ENCODE measurements around the gene SRCIN1.
"Not testable (repeated sequence)": the region's sequence is repeated elsewhere in the genome, so short reads cannot be mapped to it uniquely, and the experiment has no call there.

Gene SRCIN1

DNA sequence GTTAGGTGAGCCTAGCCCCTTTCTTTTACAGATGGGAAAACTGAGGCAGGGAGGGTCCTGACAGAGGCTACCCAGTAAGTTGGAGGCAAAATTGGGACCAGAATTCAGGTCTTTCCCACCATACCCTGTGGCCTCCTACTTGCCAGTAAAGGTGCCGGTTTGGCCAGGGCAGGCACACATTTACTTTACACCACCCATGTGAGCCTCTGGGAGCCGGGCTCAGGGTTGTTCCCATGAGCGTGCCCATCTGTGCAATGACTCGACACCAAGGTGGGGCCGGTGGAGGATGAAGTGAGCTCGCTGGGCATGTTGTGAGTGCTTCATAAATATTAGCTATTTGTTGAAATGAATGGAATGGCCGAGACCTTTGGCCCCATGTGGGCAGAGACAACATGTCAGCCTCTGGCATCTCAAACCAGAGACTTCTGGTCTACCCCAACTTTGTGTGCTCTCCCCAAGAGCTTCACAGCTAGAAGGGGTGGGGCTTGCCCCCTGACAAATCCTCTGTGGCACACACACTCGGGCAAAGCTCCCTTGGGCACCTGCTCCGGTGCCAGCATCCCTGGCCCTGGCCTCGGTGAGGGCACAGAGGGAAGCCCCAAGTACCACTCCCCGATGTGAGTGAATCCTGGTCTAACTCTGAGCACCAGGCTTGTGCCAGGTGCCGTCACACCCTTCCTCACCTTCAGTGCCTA lies 60.1 kb downstream of the SRCIN1 start:
- in situ Hi-C loops (cut with MboI; ENCODE audit: low sequenced_read_pairs): no loop called here

- in situ Hi-C loops (cut with MboI; ENCODE audit: low sequenced_read_pairs): no loop called here
These were observed 60.9 kb downstream of the SRCIN1 start for GRCh38 chr17:38544839-38545209.

- in situ Hi-C loops (cut with MboI; ENCODE audit: low sequenced_read_pairs): no loop called here
These were observed 61.4 kb downstream of the SRCIN1 start for GRCh38 chr17:38544175-38544838.

DNA sequence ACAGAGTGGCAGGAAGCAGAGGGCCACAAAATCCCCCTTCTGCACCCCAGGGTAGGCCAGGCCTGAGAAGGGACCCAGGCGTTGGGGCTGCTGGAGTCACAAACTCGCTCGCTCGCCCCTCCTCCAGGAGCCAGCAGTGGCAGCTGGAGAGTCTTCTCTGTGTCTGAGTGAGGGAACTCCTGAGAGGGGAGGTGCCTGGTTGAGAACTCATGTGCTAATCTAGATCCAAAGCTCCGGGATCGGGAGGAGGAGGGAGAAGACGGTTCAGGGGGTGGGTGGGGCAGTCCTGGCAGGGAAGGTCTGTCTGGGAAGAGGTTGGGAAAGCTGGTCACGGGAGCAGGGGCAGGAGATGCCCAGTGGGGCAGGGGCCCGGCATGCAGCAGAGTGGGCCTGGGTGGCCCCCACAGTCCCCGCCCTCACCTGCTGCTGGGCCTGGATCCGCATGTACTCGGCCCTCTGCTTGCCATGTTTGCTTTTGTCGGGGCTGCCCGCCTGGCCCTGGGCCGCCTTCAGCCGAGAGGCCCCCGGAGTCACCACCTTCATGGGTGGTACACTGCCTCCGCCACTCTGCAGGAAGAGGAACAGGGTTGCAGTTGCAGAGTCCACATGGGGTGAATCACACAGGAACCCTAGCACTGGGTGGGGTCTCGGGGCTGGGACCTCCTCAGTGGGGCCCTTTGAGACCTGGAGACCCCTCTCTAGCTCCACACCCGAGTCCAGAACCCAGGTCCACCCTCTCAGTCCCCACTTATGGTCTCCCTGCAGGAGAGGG lies 62.2 kb downstream of the SRCIN1 start:
- in situ Hi-C loops (cut with MboI; ENCODE audit: low sequenced_read_pairs): no loop called here

DNA sequence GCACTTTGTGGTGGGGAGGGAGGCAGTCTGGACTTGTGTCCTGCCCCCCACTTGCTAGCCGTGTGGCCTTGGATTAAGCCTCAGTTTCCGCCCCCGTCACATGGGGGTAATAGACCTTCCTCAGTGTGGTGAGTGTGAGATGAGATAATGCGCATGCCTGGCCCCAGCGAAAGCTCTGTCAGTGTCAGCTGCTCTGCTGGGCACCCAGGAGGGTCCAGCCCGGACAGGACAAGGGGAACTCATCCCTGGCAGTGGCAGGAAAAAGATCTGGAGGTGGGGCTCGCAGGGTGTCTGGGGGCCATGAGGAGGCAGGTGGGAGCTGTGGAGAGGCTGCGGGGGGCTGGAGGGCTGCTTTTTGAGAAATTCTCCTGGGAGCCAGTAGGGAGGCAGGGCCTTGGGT lies 63.5 kb downstream of the SRCIN1 start:
- in situ Hi-C loops (cut with MboI; ENCODE audit: low sequenced_read_pairs): no loop called here

GRCh38 chr17:38541281-38541680 lies 64.5 kb downstream of the SRCIN1 start:
- in situ Hi-C loops (cut with MboI; ENCODE audit: low sequenced_read_pairs): no loop called here

DNA sequence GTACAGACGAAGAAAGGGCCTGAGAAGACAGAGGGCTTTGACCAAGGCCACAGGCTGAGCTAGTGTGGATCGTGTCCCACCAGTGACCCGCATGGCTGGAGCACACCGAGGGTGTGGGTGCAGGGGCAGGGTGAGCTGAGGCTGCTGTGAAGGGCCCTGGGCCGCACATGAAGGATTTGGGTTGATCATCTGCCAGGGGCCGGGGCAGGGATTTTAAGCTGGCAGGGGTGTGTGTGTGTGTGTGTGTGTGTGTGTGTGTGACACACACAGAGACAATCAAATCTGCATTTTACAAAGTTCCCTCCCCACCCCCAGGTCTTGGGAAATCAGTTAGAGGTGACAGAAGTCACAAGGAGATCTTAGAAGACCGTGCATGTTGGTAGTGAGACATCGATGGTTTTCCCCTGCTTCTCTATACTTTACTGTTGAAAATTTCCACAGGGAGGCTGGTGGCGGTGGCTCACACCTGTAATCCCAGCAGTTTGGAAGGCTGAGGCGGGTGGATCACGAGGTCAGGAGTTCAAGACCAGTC lies 65.2 kb downstream of the SRCIN1 start:
- in situ Hi-C loops (cut with MboI; ENCODE audit: low sequenced_read_pairs): no loop called here

DNA sequence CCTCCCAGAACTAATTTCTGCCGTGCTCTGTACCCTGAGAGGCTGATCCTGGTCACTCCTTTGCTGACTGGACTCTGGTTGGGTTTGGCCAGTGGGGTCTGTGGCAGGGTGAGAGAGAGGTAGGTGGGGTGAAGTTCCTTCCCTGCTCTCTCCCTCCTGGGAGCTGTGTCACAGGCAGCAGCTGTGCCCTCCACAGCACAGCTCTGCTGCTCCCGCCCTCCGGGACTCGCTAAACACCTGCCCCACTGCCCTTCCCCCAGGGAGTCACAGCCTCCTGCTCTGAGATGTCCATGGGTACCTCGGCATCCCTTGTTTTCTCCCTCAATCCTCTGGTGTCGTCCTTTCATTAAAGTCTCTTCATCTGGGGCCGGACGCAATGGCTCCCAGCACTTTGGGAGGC lies 66.4 kb downstream of the SRCIN1 start:
- in situ Hi-C loops (cut with MboI; ENCODE audit: low sequenced_read_pairs): no loop called here

- in situ Hi-C loops (cut with MboI; ENCODE audit: low sequenced_read_pairs): no loop called here
These were observed 66.8 kb downstream of the SRCIN1 start for GRCh38 chr17:38538906-38539305.

GRCh38 chr17:38536661-38537060 lies 69.1 kb downstream of the SRCIN1 start:
- in situ Hi-C loops (cut with MboI; ENCODE audit: low sequenced_read_pairs): no loop called here

DNA sequence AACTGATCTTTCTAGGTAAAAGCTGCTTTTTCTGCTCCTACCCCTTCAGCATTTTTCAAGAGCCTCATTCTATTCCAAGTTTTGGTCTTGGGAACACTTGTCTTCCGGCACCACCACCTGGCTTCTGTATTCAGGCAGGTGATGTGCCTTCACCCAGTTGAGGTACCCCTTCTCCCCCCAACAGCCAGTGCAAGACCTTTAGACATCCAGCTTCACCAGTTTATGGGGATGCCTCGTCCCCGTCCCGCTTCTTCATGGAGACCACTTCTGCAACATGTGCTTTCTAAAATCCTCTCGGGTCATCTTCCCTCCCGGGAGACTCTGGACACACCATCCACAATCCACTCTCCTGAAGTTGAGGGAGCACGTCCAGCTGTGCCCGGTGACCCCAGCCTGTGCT lies 69.9 kb downstream of the SRCIN1 start:
- in situ Hi-C loops (cut with MboI; ENCODE audit: low sequenced_read_pairs): no loop called here

- in situ Hi-C loops (cut with MboI; ENCODE audit: low sequenced_read_pairs): no loop called here
These were observed 71.3 kb downstream of the SRCIN1 start for GRCh38 chr17:38534498-38534885.

DNA sequence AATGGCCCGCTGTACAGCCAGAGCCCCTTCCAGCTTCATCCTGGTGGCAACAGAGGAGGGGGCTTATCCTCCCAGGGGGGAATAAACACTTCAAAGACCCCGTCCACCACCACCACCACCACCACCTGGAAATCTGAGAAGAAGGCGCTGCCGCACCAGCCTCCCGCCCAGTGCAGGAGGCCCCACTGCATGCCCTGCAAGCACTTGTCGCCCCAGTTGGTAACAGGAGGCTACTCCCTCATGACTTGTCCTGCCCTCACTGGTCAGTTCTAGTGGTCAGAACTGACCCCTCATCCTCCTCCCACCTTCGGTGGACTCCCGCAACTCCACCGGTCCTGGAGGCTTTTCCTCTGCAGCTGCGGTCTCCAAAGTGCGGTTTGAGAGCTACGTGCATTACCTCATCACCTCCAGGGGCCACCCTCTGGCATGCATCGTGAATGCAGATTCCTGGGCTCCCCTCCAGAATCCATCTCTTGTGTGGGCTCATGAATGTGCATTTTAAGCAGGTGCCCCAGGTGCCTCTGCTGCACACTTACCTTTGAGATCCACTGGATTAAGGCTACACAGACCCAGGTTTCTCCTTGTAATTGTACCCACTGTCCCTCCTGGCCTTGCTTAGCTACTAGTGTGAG lies 71.8 kb downstream of the SRCIN1 start:
- in situ Hi-C loops (cut with MboI; ENCODE audit: low sequenced_read_pairs): no loop called here

DNA sequence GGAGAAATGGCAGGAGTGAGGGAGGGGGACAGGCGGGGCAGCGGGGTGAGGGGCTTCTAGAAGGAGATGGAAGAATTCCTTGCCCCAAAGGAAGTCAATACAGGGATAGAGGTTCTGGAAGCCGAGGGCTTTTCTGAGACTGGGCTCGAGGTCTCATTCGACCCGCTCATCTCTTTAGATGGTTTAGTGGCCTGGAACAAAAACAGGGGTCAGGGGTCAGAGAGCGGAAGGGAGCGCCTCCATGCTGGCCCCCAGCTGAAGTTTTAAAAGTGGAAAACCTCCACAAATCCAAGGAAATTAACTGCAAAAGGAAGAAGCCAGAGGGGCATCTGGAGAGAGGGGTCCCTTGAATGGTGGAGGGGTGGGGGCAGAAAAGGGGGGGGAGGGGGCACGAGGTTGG lies 72.5 kb downstream of the SRCIN1 start:
- in situ Hi-C loops (cut with MboI; ENCODE audit: low sequenced_read_pairs): no loop called here

- in situ Hi-C loops (cut with MboI; ENCODE audit: low sequenced_read_pairs): no loop called here
These were observed 73.3 kb downstream of the SRCIN1 start for GRCh38 chr17:38532451-38532850.

GRCh38 chr17:38531761-38532160 lies 74.0 kb downstream of the SRCIN1 start:
- in situ Hi-C loops (cut with MboI; ENCODE audit: low sequenced_read_pairs): not testable (repeated sequence)

DNA sequence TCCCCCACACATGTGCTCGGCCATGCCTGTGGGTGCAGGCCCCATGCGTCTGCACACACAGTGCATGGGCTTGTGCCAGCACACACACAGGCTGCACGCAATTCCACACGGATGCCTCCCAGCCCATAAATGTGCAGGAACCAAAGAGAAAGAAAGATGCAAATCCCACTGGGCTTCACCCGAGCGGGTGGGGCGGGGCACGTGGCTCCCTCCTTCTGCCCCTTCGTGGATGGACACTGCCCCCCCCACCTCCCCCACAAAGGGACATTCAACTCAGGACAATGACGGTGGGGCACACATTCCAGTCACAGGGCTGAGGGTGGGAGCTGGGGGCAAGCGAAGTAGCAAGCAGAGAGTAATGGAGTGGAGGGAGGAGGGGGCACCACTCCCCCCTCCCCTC lies 74.9 kb downstream of the SRCIN1 start:
- in situ Hi-C loops (cut with MboI; ENCODE audit: low sequenced_read_pairs): not testable (repeated sequence)

- in situ Hi-C loops (cut with MboI; ENCODE audit: low sequenced_read_pairs): not testable (repeated sequence)
These were observed 77.6 kb downstream of the SRCIN1 start for GRCh38 chr17:38528141-38528540.

GRCh38 chr17:38526526-38526925 lies 79.2 kb downstream of the SRCIN1 start:
- in situ Hi-C loops (cut with MboI; ENCODE audit: low sequenced_read_pairs): not testable (repeated sequence)

- in situ Hi-C loops (cut with MboI; ENCODE audit: low sequenced_read_pairs): no loop called here
These were observed 93.2 kb downstream of the SRCIN1 start for GRCh38 chr17:38512473-38513058.
